ENCODE data around the gene IFRD1.

DNA sequence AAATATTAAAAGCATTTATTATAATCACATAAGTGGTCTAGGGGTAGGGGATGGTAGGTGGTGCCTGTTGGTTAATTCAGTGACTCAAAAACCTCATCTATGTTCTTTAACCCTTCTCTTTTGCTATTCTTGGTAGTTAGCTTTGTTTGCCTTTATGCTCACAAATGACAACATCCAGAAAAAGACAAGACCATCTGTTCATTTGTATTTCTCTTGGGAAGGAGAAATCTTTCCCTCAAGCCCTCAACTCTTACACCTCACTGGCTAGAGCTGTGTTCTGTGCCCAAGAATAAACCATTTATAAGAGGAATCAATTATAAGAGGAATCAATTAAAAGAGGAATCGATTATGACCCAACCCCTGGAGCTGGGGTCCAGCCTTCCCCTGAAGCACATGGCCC, 10.8 kb upstream of the IFRD1 start:
- TF ChIP-seq POLR2AphosphoS5 (IDR thresholded peaks at IDR 0.05; ENCODE audit: insufficient read depth, low read depth, low read length): no peak
- TF ChIP-seq, protein P1, sequence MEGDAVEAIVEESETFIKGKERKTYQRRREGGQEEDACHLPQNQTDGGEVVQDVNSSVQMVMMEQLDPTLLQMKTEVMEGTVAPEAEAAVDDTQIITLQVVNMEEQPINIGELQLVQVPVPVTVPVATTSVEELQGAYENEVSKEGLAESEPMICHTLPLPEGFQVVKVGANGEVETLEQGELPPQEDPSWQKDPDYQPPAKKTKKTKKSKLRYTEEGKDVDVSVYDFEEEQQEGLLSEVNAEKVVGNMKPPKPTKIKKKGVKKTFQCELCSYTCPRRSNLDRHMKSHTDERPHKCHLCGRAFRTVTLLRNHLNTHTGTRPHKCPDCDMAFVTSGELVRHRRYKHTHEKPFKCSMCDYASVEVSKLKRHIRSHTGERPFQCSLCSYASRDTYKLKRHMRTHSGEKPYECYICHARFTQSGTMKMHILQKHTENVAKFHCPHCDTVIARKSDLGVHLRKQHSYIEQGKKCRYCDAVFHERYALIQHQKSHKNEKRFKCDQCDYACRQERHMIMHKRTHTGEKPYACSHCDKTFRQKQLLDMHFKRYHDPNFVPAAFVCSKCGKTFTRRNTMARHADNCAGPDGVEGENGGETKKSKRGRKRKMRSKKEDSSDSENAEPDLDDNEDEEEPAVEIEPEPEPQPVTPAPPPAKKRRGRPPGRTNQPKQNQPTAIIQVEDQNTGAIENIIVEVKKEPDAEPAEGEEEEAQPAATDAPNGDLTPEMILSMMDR (IDR thresholded peaks at IDR 0.05; ENCODE audit: extremely low read depth in 1 of 2, insufficient read depth in 1 of 2, low read depth in 1 of 2, low read length in 2 of 2): no peak
- TF ChIP-seq POLR2A (IDR thresholded peaks at IDR 0.05; ENCODE audit: low read depth, low read length): no peak
- TF ChIP-seq EZH2 (IDR thresholded peaks at IDR 0.05; ENCODE audit: borderline replicate concordance, low read depth, low read length, severe bottlenecking): no peak
- TF ChIP-seq, protein P2, sequence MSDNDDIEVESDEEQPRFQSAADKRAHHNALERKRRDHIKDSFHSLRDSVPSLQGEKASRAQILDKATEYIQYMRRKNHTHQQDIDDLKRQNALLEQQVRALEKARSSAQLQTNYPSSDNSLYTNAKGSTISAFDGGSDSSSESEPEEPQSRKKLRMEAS (IDR thresholded peaks at IDR 0.05; ENCODE audit: insufficient read depth, insufficient read length): no peak
- no peak for TF ChIP-seq GATA2 (IDR thresholded peaks at IDR 0.05; ENCODE audit: insufficient read depth, insufficient read length, low read depth, low read length)
- no peak for TF ChIP-seq MYC (IDR thresholded peaks at IDR 0.05; ENCODE audit: low read depth, low read length)
- TF ChIP-seq JUN (IDR thresholded peaks at IDR 0.05; ENCODE audit: borderline replicate concordance, insufficient read depth, insufficient read length, low read depth): no peak
